Measurements from ENCODE around the gene NUDT4. TPM values are rescaled to one million over a fixed set of nuclear protein-coding genes. Genes with fewer than 3 reads are reported as not detected.

Gene NUDT4
- total RNA-seq, 2 donors from 2014 or later: 91.1 to 178 TPM

- ATAC-seq (ENCODE audit: insufficient number of reproducible peaks, low FRiP score, low read depth) (no peak), DNase-seq (ENCODE audit: low spot score) (no peak)
- Histone ChIP-seq H3K4me1 (ENCODE audit: control insufficient read depth in 1 of 2, low read depth in 2 of 2) (peaks cover 35 to 78% of the 10 kb centered on the region in 2 donors), H3K4me3 (peak overlapping the region; percentile 48), H3K36me3 (no peaks in the 10 kb centered on the region), H3K27me3 (replicated peaks; ENCODE audit: insufficient read depth) (no peaks in the 10 kb centered on the region), H3K27ac (peak overlapping the region; percentile 32 to 54), H3K9me3 (no peaks in the 10 kb centered on the region)
- TF ChIP-seq CTCF (IDR thresholded peaks at IDR 0.05): no peak
These were observed 56.6 kb downstream of the NUDT4 start for GRCh38 chr12:93434256-93434865.

- Histone ChIP-seq H3K27ac (no peak overlapping the region), H3K36me3 (no peaks in the 10 kb centered on the region), H3K4me1 (ENCODE audit: control insufficient read depth in 1 of 2, low read depth in 2 of 2) (peaks cover 46 to 73% of the 10 kb centered on the region in 2 donors), H3K9me3 (no peaks in the 10 kb centered on the region), H3K4me3 (no peak overlapping the region), H3K27me3 (replicated peaks; ENCODE audit: insufficient read depth) (no peaks in the 10 kb centered on the region)
- ATAC-seq (ENCODE audit: insufficient number of reproducible peaks, low FRiP score, low read depth) (no peak), DNase-seq (ENCODE audit: low spot score) (no peak)
- no peak for TF ChIP-seq CTCF (IDR thresholded peaks at IDR 0.05)
These were observed 60.7 kb downstream of the NUDT4 start for GRCh38 chr12:93438266-93439050.

- no peak for TF ChIP-seq CTCF (IDR thresholded peaks at IDR 0.05)
- H3K4me1 ChIP-seq (ENCODE audit: control insufficient read depth in 1 of 2, low read depth in 2 of 2): peaks cover 31 to 60% of the 10 kb centered on the region in 2 donors
These were observed 62.5 kb downstream of the NUDT4 start for GRCh38 chr12:93440043-93440835.

GRCh38 chr12:93441081-93441616 is 63.4 kb downstream of the NUDT4 start:
- ATAC-seq (ENCODE audit: insufficient number of reproducible peaks, low FRiP score, low read depth): peak; percentile 4
- peak overlapping the region; percentile 95 for H3K27ac ChIP-seq

More at GRCh38 chr12:93440043-93440835, 62.5 kb downstream of the NUDT4 start:
- no peaks in the 10 kb centered on the region for H3K27me3 ChIP-seq (replicated peaks; ENCODE audit: insufficient read depth)
- ATAC-seq (ENCODE audit: insufficient number of reproducible peaks, low FRiP score, low read depth) (no peak), DNase-seq (ENCODE audit: low spot score) (no peak)
- H3K36me3 ChIP-seq: no peaks in the 10 kb centered on the region
- H3K9me3 ChIP-seq: no peaks in the 10 kb centered on the region
- H3K27ac ChIP-seq: no peak overlapping the region
- peak overlapping the region; percentile 97 for H3K4me3 ChIP-seq

More at GRCh38 chr12:93441081-93441616, 63.4 kb downstream of the NUDT4 start:
- H3K4me1 ChIP-seq (ENCODE audit: control insufficient read depth in 1 of 2, low read depth in 2 of 2): peaks cover 26 to 51% of the 10 kb centered on the region in 2 donors
- H3K36me3 ChIP-seq: no peaks in the 10 kb centered on the region
- no peak for TF ChIP-seq CTCF (IDR thresholded peaks at IDR 0.05)
- DNase-seq (ENCODE audit: low spot score): no peak
- no peaks in the 10 kb centered on the region for H3K27me3 ChIP-seq (replicated peaks; ENCODE audit: insufficient read depth)
- peak overlapping the region; percentile 97 for H3K4me3 ChIP-seq
- no peaks in the 10 kb centered on the region for H3K9me3 ChIP-seq

Measured in thoracic aorta (tissue), 2 donors.